Esophagus squamous epithelium (tissue), 5 donors: Measurements from ENCODE around the gene CHD1L. TPM values are rescaled to one million over a fixed set of nuclear protein-coding genes. Genes with fewer than 3 reads are reported as not detected.
"Not testable (repeated sequence)": the region's sequence is repeated elsewhere in the genome, so short reads cannot be mapped to it uniquely, and the experiment has no call there.

ENCODE experiments used
- DNase-seq: peaks from one replicate; lab custom pipeline; 2025; lab: John Stamatoyannopoulos, UW
- H3K27ac ChIP-seq, 4 donors: fragments of 200-600 bp; sonication (generic); one replicate each; pipeline ENCODE4 v1.5.1; 2016 to 2019; ENCODE audit warnings: mild to moderate bottlenecking in 1 of 4
- H3K27me3 ChIP-seq, 4 donors: fragments of 200-600 bp; sonication (generic); 1 replicate in 3 of 4; 2 replicates in 1 of 4; pipeline versions ENCODE4 v1.5.1 to v1.6.0; 2017 to 2021; ENCODE audit warnings: antibody characterized with exemption in 1 of 4
- H3K36me3 ChIP-seq, 3 donors: fragments of 200-600 bp; sonication (generic); one replicate each; pipeline ENCODE4 v1.5.1; 2016 to 2019
- H3K4me1 ChIP-seq, 3 donors: fragments of 200-600 bp; sonication (generic); one replicate each; pipeline ENCODE4 v1.5.1; 2017 to 2019
- H3K4me3 ChIP-seq, 4 donors: fragments of 200-600 bp; sonication (generic); 1 replicate in 3 of 4; 2 replicates in 1 of 4; pipeline ENCODE4 v1.5.1; 2016 to 2019; ENCODE audit warnings: mild to moderate bottlenecking in 2 of 4, moderate library complexity in 1 of 4
- H3K9me3 ChIP-seq, 3 donors: fragments of 200-600 bp; sonication (generic); one replicate each; pipeline ENCODE4 v1.5.1; 2016 to 2019
- POLR2A ChIP-seq, 4 donors: fragments of 450-650 bp; IDR thresholded peaks; one replicate each; pipeline ENCODE4 v1.6.1; 2017; ENCODE audit warnings: antibody characterized with exemption in 4 of 4, mild to moderate bottlenecking in 4 of 4, moderate library complexity in 3 of 4
- WGBS, 2 donors: methylation state at CpG; one replicate each; pipeline ENCODE4 v1.1.5; 2018; 5-methylcytosine and 5-hydroxymethylcytosine counted together
- intact Hi-C: fragments of 100-400 bp; cut with DNase I; formaldehyde crosslinking; loops from one replicate; pipeline ENCODE4 v1.15.0; 2022
- total RNA-seq, 4 donors: library from RNA; depleted of rRNA; stranded (reverse); fragments of >200 nt; gene quantifications; one replicate each; pipeline ENCODE4 v1.1.0, GENCODE V29; 2016
- TF ChIP-seq, protein P1 (sequence below), 6 experiments: fragments of 450-650 bp in 4 of 6; fragments of 200-600 bp in 2 of 6; sonication (generic) in 2 of 6; IDR thresholded peaks; one replicate each; pipeline ENCODE4 v1.5.1; 2016 to 2019; ENCODE audit warnings: antibody characterized with exemption in 6 of 6, mild to moderate bottlenecking in 4 of 6, moderate library complexity in 4 of 6
- donor health status: DM: yes; HTN: yes; CAD: no.

The CHD1L gene
- total RNA-seq, 4 donors from 2014 or later: 6.7 to 24.2 (median 18.4) TPM

DNA sequence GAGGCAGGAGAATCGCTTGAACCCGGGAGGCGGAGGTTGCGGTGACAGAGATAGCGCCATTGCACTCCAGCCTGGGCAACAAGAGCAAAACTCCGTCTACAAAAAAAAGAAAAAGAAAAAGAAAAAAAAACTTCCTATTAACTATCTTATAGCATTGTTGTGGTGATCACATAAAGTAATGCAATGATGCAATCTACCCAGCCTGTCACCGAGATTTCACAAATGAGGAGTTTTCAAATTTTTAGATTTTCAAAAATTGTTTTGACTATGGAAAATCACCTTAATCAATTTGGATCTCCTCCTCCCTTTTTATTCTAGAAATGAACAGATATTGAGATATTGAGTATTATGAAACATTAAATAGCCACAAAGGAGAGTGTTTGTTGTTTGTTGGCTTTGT is 25.3 kb upstream of the CHD1L start:
- intact Hi-C loops: no loop called here
- no peak overlapping the region for H3K27ac ChIP-seq

DNA sequence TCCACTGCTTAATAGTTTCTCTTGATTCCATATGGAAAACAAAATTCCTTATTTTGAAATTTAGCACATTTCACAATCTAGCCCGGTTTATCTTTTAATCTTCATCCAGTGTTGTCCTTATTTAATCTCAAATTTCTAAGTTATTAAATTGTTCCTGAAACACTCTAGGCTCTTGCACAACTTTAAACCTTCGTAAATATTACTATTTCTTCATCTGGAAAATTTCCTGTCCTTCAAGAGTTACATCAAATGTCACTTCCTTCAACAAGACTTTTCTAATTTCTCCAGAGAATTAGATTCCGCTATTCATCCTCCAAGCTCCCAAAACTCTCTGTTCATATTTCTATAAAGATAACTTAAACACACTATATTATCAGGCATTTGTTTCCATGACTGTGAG is 23.9 kb upstream of the CHD1L start:
- WGBS, 2 donors: 82 to 86% methylated on average over 2 of the region's 3 CpGs

More for the DNA sequence above, 25.3 kb upstream of the CHD1L start:
- no peak overlapping the region for H3K4me3 ChIP-seq
- peaks cover 0 to under 1% (median 0%) of the 10 kb centered on the region in 3 donors for H3K36me3 ChIP-seq
- TF ChIP-seq, protein P1, sequence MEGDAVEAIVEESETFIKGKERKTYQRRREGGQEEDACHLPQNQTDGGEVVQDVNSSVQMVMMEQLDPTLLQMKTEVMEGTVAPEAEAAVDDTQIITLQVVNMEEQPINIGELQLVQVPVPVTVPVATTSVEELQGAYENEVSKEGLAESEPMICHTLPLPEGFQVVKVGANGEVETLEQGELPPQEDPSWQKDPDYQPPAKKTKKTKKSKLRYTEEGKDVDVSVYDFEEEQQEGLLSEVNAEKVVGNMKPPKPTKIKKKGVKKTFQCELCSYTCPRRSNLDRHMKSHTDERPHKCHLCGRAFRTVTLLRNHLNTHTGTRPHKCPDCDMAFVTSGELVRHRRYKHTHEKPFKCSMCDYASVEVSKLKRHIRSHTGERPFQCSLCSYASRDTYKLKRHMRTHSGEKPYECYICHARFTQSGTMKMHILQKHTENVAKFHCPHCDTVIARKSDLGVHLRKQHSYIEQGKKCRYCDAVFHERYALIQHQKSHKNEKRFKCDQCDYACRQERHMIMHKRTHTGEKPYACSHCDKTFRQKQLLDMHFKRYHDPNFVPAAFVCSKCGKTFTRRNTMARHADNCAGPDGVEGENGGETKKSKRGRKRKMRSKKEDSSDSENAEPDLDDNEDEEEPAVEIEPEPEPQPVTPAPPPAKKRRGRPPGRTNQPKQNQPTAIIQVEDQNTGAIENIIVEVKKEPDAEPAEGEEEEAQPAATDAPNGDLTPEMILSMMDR (IDR thresholded peaks at IDR 0.05): no peak
- TF ChIP-seq POLR2A (IDR thresholded peaks at IDR 0.05): no peak
- no peaks in the 10 kb centered on the region for H3K4me1 ChIP-seq
- H3K27me3 ChIP-seq: no peaks in the 10 kb centered on the region
- 87 to 96% methylated on average over 7 of the region's 7 CpGs for WGBS, 2 donors
- H3K9me3 ChIP-seq: no peaks in the 10 kb centered on the region
- DNase-seq: no peak

DNA sequence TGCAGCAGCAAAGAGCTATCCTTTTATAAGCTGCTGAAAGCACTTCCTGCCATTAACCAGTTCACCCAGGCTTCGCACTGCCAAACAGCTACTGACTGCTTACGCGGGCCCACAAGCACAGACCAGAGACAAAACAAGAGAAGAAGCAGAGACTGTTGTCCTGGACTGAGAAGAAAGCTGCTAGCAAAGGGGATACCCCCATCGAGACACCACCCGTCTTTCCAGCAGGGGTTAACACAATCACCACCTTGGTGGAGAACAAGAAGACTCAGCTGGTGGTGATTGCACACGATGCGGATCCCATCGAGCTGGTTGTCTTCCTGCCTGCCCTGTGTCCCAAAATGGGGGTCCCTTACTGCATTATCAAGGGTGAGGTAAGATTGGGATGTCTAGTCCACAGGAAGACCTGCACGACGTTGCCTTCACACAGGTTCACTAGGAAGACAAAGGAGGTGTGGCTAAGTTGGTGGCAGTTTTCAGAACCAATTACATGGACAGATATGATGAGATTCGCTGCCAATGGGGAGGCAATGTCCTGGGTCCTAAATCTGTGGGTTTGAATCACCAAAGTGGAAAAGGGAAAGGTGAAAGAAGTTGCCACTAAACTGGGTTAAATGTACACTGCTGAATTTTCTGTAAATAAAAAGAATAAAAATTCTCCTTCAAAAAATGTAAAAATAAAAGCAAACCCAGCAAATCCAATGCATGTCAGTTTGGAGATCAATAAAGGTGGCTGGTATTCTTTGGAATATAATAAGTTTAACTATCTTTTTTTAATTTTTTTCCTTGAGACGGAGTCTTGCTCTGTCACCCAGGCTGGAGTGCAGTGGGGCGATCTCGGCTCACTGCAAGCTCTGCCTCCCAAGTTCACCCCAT is 18.5 kb upstream of the CHD1L start:
- intact Hi-C loops: no loop called here
- Histone ChIP-seq H3K9me3 (no peaks in the 10 kb centered on the region), H3K27ac (no peak overlapping the region), H3K36me3 (no peaks in the 10 kb centered on the region), H3K4me3 (no peak overlapping the region), H3K4me1 (peaks cover 0 to 13% (median 3%) of the 10 kb centered on the region in 3 donors), H3K27me3 (no peaks in the 10 kb centered on the region)
- DNase-seq: no peak
- WGBS, 2 donors: 78 to 79% methylated on average over 11 to 13 of the region's 14 CpGs
- TF ChIP-seq, protein P1 (IDR thresholded peaks at IDR 0.05): no peak
- no peak for TF ChIP-seq POLR2A (IDR thresholded peaks at IDR 0.05)

More for the DNA sequence above, 23.9 kb upstream of the CHD1L start:
- Histone ChIP-seq H3K9me3 (no peaks in the 10 kb centered on the region), H3K27me3 (no peaks in the 10 kb centered on the region), H3K27ac (no peak overlapping the region), H3K4me1 (no peaks in the 10 kb centered on the region), H3K36me3 (no peaks in the 10 kb centered on the region), H3K4me3 (no peak overlapping the region)
- intact Hi-C loops: no loop called here
- no peak for DNase-seq
- TF ChIP-seq, protein P1 (IDR thresholded peaks at IDR 0.05): no peak
- no peak for TF ChIP-seq POLR2A (IDR thresholded peaks at IDR 0.05)

DNA sequence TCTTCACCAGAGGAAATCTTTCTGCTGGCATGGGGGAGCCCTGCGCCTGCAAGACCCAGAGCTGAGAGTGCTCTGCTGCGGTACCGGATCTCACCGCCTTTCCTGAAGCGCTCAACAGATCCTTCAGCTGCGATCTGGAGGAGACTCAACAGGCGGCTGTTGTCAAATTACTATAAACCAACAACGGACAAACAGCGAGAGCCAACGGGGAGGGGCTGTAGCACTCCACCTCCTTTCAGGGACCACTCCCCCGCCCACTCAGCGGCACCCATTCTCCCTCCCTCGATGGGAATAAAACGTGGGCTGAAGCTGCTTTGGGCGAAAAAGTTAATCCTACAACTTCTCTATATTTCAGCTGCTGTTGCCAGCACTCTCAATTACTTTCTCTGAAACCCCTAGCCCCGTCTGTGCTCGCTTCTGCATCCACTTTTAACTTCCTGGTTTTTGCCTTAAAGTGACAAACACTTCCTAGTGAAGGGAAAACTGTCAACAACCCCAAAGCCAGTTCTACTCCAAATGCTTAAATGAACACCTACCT is 17.2 kb upstream of the CHD1L start, which contains the start of gene FMO5:
Gene FMO5, minus strand, starts transcription at position 147 of the 538 bp plus-strand sequence. CDS start 310 bp downstream, outside the sequence.
- no peaks in the 10 kb centered on the region for H3K36me3 ChIP-seq
- WGBS, 2 donors: 0 to 1% methylated on average over 4 to 14 of the region's 17 CpGs
- TF ChIP-seq, protein P1 (IDR thresholded peaks at IDR 0.05): peak in 4 of 6 experiments; percentile 15 to 46 (median 40)
- no peak for TF ChIP-seq POLR2A (IDR thresholded peaks at IDR 0.05)
- no peaks in the 10 kb centered on the region for H3K27me3 ChIP-seq
- peaks cover 0 to 13% (median 3%) of the 10 kb centered on the region in 3 donors for H3K4me1 ChIP-seq
- peak within 1 kb of the TSS; percentile 35 to 70 (median 61) for H3K4me3 ChIP-seq
- peak within 1 kb of the TSS; percentile 53 to 87 (median 74) for H3K27ac ChIP-seq
- H3K9me3 ChIP-seq: no peaks in the 10 kb centered on the region
- no peak for DNase-seq
- intact Hi-C loops: no loop called here

DNA sequence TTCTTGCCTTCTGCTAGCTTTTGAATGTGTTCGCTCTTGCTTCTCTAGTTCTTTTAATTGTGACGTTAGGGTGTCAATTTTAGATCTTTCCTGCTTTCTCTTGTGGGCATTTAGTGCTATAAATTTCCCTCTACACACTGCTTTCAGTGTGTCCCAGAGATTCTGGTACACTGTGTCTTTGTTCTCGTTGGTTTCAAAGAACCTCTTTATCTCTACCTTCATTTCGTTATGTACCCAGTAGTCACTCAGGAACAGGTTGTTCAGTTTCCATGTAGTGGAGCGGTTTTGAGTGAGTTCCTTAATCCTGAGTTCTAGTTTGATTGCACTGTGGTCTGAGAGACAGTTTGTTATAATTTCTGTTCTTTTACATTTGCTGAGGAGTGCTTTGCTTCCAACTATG is 11.5 kb upstream of the CHD1L start:
- H3K27me3 ChIP-seq, intact Hi-C loops, DNase-seq, H3K36me3 ChIP-seq, H3K27ac ChIP-seq, H3K4me3 ChIP-seq, H3K4me1 ChIP-seq, H3K9me3 ChIP-seq: not testable (repeated sequence)
- WGBS, 2 donors: 88 to 91% methylated on average over 5 of the region's 5 CpGs

DNA sequence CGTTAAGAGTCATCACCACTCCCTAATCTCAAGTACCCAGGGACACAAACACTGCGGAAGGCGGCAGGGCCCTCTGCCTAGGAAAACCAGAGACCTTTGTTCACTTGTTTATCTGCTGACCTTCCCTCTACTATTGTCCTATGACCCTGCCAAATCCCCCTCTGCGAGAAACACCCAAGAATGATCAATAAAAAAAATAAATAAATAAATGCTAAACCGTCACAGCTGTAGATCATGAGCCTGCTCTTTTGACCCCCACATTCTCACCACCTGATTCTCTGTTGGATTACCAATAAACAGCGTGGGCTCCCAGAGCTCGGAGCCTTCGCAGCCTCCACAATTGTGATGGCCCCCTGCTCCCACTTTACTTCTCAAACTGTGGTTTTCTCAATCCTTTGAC is 8.6 kb upstream of the CHD1L start:
- H3K9me3 ChIP-seq, intact Hi-C loops, H3K36me3 ChIP-seq, H3K27ac ChIP-seq, H3K27me3 ChIP-seq, DNase-seq, H3K4me3 ChIP-seq: not testable (repeated sequence)
- peaks cover 7 to 23% (median 12%) of the 10 kb centered on the region in 3 donors for H3K4me1 ChIP-seq
- WGBS, 2 donors: 80 to 87% methylated on average over 5 to 8 of the region's 8 CpGs
